HG03108 (cell line): ENCODE results near the gene C10orf53.
"Not testable (repeated sequence)": the region's sequence is repeated elsewhere in the genome, so short reads cannot be mapped to it uniquely, and the experiment has no call there.

ENCODE experiments used
- ATAC-seq: cut with Tn5 transposase; IDR thresholded peaks from one replicate; pipeline ENCODE4 v1.9.1; 2021; ENCODE audit warnings: moderate library complexity; ENCODE audit not compliant: unreplicated experiment

C10orf53 gene

DNA sequence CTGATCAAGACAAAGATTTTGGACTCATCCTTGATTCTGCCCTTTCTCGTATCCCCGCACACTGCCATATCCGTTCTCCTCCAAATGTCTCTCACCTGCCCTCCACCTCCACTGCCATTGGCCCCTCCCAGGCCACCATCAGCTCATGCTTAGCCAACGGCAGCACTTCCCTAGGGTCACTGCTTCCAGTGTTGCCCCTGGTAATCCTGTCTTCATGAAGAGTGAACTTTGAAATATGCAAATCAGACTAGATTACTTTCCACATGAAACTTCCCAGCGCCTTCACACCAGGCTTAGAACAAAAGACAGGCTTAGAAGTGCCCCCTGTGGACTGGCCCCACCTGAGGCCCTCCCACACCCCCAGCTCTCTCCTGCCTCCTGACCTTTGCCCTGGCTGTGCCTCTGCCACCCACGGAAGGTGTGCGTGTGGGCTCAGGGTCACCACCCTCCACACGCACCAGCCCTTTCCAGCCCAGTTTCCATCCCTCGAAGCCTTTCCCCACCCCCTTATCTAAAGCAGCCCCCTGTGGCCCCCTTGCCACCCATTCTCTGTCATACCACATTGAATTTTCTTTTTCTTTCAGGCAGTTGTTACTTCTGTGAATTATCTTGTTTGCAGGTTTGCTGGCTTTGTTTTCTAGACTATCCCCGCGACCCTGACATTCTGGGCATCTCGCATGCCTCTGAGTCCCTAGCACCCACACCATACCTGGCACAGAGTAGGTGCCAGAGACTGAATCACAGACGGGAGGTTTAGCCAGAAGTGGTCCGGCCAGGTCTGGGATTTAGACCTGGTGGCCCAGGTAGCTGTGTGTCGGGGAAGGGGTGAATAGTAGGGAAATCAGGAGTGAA, 26.8 kb upstream of the C10orf53 start:
- ATAC-seq, result no peak

DNA sequence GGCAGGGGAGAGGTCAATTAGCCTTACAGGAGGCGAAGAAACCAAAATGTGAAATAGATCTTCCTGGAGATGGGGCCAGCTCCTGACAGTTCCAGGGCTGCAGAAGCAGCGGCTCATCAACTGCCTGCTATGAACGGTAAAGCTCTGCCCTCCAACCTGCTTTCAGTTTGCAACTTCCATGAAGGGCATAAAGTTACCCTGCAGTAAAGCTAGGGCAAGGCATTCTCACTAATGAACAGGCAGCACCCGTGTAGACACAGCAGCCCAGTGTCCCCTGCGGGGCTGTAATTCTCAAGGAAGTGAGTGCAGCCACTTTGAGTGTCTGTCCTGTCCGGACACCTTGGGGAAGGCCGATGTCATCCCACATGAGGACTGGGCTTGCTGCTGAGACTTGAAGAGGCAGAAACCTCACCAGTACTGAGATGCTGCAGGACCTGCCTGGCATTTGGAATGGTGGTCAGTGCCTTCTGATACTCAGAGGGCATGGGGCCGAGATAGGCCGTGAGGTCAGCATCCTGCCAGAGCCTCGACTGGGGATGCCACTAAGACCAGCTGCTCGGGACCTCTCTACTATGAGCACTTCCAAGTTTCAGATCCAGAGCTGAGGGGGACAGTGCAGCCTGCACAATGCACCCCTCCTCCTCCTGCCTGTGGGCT, 26.1 kb upstream of the C10orf53 start:
- ATAC-seq, result no peak

DNA sequence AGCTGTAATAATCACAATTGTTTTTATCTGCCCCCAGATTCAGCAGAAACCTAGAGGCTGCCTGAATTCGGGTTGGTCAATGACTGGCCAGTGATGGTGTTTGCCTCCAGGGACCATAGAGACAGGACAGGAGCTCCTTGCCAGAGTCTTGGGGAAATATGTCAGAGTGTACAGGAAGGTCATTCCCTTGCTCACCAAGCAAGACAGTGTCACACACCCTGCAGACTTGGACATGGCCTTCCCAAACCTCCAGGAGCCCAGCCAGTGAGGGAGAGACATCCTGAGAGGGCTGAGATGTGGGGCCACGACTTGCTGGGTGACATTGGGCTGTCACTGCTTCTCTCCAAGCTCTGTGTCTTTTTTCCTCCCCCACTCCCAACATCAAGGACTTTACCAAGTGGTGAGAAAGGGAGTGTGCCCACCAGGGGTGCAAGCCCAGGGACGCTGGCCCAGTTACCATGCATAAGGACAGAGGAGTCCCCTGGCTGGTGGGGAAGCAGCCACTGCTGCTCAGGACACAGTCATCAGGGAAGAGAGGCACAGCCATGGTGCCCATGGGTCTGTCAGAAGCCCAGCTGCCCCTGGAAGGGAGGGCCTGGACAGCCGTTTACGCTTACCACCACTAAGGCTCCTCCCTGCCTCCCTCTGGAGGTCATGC, 25.3 kb upstream of the C10orf53 start:
- no peak for ATAC-seq

DNA sequence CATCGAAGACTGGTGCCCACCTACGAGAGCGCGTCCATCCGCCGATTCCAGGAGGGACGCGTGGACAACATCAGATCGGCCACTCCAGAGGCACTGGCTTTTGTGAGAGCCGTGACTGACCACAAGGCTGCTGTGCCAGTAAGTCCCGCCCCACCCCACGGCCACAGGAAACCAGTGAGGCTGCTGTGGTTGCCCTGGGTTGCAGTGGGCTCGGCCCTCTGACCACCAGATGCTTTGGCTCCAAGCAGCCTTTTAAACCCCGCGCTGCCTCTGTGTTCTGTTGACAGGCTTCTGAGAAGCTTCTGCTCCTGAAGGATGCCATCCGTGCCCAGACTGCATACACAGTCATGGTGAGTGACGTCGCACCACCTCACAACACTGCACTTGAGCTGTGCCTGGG, 24.4 kb upstream of the C10orf53 start:
- ATAC-seq, result no peak

DNA sequence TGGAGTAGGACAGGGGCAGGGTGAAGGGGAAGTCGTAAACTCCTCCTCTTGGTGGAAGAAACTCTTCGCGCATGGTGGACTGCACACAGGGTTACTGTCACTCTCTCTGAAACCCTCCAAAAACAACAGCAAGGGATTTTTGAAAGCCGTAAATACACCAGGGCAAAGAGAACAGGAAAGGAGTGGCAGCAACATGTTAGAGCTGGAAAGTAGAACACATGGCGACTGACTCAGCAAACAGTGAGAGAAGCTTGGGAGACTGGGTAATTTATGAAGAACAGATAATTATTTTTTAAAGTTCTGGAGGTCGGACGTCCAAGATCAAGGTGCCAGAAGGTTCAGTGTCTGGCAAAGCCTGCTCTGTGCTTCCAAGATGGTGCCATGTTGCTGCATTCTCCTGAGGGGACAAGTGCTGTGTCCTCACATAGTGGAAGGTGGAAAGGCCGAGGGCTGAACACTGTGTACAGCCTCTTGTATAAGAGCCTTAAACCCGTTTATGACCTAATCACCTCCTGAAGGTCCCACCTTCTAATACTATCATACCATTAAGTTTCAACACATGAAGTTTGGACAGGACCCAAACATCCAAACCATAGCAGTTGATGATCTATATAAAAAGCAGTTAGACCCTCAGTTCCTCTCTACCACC, 22.5 kb upstream of the C10orf53 start:
- ATAC-seq, result no peak

DNA sequence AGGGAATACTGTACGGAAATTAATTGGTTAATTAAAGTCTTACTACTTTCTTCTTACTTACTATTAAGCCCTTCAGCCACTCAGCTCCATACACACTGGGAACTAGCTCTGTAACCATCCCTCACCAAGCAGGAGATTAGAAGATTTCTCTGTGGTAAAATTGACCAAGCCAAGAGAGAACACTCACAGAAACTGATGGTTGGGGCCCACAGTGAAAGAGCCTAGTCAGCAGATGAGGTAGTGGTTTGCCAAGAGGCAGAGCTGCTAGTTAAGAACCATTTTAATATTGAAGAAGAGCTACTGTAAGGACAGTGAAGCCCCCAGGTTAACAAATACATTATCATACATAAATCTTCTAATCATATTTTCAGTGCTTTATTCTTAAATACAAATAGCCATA, 21.8 kb upstream of the C10orf53 start:
- no peak for ATAC-seq

DNA sequence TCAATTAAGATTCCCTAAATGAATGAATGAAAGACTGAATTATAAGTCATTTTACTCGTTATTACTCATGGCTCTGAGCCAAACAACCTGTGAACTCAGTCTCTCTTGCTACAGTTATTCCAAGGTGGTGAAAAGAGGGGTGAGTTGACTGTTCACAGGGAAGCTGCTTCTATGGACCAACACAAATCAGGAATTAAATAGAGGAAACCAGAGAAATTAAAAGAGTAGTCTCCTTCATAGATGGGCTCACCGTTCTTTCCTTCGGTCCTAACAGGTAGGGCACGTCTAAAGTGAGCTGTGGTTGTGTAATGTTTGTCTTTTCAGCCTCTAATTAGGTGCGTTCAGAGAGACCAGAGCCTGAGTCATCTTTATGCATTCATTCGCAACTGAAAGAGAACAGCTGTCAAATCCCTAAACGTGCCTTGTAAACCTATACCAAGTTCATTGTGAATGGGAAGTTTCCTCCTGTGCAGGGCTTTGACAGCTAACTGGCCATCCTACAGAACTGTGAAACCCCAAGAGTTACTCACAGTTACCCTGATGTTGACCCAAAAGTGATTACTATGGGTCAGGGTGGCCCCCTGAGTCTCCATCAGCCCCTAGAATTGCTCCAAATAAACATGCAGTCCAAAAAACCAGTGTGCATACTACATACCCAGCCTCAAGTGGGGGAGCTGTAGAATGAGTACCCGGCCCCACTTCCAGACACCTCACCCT, 18.2 kb upstream of the C10orf53 start:
- no peak for ATAC-seq

DNA sequence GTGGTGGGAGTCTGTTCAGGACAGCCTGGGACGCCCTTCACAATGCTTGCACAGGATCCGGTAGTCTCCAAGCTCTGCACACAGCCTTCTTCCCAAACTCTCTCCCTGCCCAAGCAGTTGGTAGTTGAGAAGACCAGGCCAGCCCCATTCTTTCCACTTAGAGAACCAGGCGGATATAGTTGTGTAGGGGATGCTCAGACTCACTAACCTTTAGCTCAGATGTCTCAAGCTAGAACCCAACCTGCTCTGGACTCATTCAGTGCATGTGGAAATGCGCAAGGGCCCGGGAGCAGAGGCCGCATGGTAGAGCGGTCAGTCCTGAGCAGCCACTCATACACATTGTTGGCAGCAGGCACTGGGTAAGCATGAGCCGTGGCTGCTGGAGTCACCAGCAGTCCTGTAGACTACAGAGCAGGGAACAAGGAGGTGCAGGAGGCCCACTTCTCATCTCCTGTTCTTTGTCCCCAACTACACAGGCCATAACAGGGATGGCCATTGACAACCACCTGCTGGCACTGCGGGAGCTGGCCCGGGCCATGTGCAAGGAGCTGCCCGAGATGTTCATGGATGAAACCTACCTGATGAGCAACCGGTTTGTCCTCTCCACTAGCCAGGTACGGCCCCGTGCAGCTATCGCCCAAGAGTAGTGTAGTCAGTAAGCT, 17.2 kb upstream of the C10orf53 start:
- ATAC-seq, result no peak

DNA sequence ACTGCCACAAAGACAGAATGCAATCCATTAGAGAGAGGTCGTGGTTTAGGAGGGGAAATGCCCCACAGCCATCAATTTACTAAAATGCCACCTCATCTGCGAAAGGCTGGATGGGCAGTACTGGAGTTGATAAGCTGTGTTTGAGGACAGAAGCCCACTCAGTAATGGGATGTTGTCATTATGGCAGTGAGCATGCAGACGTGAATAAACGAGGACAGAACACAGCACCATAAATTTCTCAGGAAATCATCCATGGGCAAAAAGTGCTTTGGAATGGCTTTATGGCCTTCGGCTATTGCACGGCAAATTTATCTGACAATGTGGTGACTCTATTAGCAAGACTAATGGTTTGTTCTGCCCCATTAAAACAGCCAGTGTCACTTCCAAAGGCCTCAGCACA, 15.9 kb upstream of the C10orf53 start:
- ATAC-seq, result no peak

DNA sequence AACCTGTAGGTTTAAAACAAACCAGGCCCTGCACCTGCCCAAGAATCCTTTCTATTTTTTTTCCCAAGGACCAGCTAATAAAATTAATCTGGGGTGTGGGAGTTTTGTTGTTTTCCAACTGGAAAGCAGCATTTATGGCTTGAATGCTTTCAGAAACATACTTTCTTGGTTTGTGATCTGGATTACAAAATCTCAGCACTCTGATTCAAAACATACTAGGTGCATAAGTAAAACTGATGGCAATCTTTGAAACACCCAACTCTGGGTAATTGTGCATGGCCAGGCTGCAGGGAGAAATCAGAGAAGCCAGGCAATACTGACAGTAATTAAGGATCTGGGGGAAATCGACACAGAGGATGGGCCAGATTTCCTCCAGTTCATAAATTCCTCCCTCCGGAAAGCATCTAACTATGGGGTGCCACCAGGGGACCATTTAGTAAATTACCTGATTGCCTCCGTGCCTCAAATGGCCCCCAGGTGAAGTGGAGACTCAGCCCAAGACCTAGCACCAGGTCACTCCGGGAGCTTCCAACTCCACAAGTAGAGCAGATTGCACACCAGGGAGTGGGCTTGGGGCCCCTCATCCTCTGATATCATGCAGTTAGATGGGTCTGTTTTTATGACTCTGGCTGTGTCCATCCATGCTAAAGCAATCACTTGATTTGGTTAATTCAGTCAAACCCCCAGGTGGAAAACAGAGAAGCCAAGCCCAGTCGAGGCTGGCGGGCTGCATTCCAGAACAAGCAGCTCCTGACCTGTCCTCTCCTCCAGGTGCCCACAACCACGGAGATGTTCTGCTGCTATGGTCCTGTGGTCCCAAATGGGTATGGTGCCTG, 15.2 kb upstream of the C10orf53 start:
- no peak for ATAC-seq

DNA sequence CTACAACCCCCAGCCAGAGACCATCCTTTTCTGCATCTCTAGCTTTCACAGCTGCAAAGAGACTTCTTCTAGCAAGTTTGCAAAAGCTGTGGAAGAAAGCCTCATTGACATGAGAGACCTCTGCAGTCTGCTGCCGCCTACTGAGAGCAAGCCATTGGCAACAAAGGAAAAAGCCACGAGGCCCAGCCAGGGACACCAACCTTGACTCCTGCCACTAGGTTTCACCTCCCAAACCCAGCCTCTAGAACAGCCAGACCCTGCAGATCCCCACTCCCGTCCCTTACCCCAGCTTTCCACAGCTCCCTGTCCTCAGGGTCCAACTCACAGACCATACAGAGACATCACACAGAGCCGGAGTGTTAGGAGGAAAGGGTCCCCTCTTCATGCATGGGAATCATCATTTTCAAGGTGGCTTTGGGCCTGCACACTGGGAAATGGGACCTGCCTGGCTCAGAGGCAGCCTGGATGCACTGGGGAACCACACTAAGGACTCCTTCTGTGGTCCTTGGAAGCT, 14.6 kb upstream of the C10orf53 start:
- ATAC-seq, result no peak

DNA sequence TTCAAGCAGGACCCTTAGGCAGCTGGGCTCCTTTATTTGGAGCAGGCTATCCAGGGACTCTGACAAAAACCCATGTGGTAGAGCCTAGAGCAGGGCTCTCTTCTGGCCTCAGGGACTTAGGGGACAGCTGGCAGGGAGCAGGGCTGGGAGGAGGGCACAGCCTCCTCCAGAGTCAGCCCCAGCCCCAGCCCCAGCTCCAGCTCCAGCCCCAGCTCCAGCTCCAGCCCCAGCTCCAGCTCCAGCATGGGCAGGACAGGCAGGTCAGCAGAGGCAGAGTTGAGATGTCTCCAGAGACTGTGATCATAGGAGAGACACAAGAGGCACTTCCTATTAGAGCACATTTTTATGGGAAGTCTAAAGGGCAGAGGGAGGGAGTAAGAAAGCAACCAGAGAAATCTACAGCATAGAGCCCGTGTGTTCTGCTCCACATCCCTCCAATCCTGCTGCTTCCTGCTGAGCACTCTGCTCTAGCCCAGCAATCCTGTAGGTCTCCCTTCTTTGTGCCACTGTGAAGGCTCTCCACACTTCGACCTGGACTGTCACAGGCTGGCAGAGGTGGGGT, 13.3 kb upstream of the C10orf53 start:
- ATAC-seq, result no peak

DNA sequence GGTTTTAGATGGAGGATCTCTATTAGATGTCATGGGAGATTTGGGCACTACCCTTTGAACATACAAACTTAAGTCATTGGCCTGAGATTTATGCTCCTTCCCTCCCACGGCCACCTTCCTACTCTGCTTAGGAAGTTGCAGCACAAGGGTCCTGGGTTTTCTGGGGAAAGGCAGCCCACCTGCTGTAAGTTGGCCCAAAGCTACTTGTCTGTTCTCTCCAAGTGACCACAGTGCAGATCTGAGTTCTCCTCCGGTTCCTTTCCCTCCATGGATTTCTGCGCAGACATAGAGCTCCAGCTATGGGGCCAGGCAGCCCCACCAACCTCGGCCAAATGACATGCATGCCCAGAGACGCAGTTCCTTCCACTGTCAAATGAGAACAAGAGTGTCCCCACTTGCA, 12.8 kb upstream of the C10orf53 start:
- no peak for ATAC-seq

DNA sequence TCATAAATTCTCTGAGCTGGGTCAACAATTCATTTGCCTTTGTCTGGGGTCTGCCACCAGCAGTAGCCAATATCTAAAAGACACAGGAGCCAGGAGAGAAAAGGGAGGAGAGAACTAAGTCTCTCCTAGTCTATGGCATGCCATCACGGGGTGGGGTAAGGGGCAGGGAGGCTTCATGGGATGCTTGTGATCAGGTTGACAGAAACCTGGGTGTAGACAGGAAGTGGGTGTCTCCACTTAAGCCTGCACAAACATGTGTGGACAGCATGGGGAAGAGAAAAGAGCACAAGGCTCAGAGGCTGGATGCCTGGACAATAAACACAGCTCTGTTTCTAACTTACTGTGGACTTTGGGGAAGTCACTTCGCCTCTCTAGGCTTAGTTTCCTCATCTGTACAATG, 11.5 kb upstream of the C10orf53 start:
- no peak for ATAC-seq

DNA sequence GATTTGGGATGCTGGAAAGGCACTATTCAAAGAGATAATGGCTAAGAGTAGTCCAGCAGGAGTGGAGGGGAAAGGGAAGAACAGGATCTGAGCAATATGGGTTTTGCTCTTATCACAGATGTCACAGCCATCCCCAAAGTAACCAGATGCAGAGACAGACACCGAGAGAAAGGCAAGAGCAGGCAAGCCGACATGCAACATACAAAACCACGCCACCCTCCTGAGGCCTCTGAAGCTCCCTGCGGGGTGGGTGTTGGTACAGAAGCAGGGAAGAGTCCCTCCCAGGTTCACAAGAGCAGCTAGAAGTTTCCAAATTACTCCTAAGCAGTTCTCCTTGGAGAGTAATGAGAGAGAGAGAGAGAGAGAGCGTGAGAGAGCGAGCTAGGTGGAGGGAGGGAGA, 10.8 kb upstream of the C10orf53 start:
- no peak for ATAC-seq

DNA sequence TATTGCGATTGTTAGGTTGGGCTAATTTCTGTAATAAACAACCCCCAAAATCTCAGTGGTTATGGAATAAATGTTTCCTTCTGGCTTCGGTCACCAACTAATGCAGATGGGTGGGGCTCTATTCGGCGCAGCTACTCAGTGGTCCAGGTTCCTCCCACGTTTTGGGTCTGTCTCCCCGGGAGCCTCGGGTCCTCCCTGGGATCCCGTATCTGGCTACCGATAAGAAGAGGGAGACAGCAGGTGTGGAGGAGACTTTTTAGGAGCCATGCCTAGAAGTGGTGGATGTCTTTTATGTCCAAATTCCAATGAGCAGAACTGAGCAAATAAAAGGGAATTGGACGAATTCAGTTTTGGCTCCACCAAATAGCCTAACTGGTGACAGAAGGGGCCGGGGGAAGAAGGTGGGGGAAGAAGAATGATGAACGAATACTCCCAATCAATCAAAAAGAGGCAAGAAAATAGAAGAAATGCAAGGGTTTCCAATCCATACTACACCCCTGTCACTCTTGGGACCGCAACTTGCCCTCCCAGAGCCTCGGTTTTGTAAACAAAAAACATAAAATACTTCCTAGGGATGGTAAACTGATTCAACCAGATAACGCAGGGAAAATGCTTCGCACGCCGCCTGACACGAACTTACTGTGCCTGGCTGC, 498 bp upstream of the C10orf53 start:
- ATAC-seq, result no peak

DNA sequence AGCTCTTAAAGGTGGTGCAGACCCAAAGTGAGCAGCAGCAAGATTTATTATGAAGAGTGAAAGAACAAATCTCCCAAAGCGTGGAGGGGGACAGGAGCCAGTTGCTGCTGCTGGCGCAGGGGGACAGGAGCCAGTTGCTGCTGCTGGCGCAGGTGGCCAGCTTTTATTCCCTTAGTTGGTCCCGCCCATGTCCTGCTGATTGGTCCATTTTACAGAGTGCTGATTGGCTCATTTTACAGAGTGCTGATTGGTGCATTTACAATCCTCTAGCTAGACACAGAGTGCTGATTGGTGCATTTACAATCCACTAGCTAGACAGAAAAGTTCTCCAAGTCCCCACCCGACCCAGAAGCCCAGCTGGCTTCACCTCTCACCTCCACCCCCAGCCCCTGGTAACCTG, 3.0 kb downstream of the C10orf53 start:
- not testable (repeated sequence) for ATAC-seq

DNA sequence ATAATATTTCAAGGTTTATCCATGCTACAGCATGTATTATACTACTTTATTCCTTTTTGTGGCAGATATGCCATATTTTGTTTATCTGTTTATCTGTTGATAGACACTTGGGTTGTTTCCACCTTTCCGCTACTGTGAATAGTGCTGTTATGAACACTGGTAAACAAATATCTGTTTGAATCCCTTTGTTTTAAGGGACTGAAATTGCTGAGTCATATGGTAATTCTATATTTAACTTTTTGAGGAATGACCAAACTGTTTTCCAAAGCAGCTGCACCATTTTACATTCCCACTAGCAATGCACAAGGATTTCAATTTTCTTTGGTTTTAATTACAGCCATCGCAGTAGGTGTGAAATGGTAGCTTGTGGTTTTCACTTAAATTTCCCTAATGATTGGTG, 3.4 kb downstream of the C10orf53 start:
- ATAC-seq, result no peak
